HG03045 (cell line): ENCODE results near the gene PCSK4.
"Not testable (repeated sequence)": the region's sequence is repeated elsewhere in the genome, so short reads cannot be mapped to it uniquely, and the experiment has no call there.

ENCODE experiments used
- ATAC-seq: cut with Tn5 transposase; IDR thresholded peaks from one replicate; pipeline ENCODE4 v1.9.1; 2021; ENCODE audit warnings: mild to moderate bottlenecking, moderate library complexity; ENCODE audit not compliant: unreplicated experiment

PCSK4 gene

DNA sequence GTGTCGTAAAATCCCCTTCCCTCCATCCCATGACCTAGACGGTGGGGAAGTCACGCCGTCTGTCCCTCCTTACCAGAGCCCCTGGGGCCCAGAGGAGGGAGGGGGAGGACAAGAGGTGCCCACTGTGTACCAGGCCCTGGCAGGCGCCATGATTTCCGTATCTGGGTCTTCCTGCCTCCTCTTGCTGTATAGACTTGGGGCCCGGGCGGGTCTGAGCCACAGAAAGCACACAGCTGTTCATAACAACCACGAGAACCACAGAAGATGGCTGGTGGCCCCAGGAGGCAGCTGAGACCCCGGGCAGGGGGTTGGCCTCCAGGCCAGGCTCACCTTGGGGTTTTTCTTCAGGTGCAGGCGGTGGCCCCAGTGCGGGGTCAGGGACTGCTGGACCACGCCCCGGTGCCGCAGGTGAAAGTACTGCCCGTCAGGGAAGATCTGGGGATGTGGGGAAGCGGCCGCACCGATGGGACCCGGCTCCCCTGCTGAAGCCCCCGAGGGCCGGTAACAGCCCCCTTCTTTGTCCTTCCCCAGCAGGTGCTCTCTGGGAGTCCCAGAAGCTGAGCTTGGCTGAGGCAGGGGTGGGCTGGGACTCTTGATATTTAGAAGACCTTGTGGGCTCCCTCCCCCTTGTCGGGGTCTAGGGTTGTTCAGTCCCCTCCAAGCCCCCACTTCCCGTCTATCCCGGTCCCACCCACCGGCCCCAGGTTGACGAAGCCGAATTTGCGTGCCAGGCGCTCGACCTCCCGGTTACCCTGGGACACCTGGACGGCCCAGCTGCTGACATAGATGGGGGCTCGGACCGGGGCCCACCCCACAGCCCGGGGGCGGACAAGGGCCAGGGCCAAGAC lies 463 bp downstream of the PCSK4 start:
- ATAC-seq = no peak

DNA sequence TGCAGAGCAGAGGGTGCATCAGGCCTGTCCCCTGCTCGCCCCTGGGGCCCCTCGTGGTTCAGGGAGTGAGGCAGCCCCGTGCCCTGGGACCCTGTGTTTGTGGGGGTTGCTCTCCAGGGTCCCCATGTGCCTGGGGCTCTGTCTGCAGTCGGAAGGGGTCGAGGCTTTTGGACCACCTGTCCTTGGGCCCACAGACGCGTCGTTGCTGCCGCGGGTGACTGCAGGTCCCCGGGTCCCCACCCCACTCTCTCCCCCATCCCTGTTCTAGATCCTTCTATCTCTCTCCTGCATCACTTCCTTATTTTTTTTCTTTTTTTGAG lies 1.9 kb downstream of the PCSK4 start:
- ATAC-seq = no peak

DNA sequence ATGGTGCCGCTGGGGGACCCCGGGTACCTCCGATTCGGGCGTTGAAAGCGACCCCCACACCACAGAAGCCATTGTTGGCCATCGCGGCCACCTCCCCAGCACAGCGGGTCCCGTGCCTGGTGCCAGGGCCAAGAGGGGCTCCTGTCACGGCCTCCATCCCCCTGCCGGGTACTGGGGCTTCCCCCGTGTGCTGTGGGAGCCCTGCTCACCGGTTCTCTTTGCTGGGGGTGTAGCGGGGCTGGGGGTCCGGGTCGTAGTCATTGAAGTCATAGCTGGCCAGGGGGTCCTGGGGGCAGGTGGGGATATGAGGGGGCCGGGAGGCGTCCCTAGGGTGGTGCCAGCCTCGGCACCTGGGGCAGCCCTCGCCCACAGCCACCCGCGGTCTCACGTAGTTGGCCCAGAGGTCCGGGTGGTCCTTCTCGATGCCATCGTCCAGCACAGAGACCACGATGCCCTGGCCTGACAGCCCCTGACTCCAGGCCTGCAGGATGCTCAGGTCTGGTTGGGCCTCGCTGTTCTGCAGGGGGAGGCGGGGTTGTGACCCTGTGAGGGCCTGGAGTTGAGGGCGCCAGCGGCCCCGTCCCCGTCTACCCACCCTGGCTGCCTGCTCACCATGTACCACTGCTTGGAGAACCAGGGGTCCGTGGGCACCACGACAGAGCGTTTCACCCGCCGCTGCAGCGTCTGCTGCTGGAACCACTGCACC lies 2.4 kb downstream of the PCSK4 start:
- no peak for ATAC-seq

DNA sequence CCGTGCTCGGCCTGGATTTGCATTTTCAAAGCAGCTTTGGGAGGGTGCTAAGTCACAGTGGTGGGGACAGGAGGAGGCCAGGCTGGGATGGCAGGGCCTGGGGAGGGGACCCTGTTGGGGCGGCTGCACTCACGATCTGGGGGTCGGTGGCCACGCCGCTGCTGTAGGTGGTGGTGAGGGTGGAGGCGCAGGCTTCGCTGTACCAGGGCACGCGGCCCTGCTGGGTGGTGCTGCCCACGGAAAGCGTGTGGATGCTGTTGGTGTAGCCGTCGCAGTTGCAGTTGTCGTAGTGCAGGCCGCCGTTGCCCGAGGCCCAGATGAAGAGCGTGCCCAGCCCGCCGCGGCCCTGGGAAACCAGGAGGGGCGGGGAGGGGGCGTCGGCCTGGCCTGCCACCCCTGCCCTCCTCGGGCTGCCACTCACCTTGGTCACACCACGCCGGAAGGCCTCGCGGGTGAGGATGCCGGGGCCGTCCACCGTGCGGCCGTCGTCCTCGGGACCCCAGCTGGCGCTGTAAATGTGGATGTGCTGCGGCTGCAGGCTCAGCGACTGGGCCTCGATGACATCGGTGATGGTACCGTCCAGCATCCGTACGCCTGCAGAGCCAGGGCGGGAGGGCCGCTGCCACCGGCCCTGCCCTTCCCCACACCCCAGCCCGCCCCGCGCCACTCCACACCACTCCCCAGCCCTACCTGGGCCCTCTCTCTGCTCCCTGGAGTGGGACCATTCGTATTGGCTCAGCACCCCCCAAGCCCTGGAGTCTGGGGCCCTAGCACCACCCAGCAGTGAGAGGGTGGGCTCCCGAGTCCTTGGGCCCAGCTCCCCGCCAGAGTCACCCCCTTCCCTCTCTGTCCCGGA lies 3.2 kb downstream of the PCSK4 start:
- ATAC-seq = no peak

DNA sequence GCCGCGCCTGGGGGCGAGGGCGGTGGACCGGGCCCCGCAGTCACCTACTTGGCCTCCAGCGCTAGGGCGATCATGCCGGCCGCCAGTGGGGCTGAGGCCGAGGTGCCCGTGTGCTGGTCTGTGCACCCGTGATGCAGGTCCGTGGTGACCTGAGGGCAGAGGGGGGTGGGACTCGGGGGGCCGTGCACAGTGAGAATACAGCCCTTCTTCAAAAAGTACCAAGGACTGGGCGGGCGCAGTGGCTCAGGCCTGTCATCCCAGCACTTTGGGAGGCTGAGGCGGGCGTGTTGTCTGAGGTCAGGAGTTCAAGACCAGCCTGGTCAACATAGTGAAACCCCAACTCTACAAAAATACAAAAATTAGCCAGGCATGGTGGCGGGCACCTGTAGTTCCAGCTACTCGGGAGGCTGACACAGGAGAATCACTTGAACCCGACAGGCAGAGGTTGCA lies 6.1 kb downstream of the PCSK4 start:
- ATAC-seq = no peak

DNA sequence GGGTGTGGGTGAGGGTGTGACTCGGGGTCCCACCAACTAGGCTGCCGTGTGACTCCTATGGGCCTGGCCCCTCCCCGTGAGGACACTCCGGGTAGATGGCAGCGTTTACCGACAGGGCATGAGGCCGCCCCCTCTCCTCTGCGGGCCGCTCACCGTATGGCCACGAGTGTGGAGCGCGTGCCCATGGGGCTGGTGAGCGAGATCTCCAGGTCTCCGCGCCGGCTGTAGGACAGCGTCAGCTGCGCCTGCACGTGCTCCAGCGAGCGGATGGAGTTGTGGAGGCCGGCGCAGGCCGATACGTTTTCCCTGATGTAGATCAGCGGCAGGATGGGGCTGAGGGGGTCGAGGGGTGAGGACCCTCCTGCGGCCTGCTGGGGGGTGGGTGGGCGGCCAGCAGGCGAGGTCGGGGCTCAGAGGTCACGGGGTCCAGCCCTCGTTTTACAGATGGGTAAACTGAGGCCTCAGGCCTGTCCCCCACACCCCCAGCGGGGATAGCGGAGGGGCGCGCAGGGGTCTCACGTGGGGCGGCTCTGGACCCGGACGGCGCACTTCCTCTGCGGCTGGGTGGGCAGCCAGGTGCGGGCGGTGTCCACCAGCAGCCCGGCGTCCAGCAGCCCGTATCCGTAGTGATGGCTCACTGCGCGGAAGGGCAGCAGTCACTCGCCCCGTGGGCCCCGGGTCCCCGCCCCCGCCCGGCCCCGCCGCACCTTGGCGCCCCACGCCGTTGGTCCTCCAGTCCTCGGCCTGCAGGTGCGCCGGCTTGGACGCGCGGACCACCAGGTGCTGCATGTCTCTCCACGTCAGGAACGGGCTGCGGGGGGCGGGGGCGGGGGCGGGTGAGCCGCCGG lies 6.8 kb downstream of the PCSK4 start:
- ATAC-seq = no peak

DNA sequence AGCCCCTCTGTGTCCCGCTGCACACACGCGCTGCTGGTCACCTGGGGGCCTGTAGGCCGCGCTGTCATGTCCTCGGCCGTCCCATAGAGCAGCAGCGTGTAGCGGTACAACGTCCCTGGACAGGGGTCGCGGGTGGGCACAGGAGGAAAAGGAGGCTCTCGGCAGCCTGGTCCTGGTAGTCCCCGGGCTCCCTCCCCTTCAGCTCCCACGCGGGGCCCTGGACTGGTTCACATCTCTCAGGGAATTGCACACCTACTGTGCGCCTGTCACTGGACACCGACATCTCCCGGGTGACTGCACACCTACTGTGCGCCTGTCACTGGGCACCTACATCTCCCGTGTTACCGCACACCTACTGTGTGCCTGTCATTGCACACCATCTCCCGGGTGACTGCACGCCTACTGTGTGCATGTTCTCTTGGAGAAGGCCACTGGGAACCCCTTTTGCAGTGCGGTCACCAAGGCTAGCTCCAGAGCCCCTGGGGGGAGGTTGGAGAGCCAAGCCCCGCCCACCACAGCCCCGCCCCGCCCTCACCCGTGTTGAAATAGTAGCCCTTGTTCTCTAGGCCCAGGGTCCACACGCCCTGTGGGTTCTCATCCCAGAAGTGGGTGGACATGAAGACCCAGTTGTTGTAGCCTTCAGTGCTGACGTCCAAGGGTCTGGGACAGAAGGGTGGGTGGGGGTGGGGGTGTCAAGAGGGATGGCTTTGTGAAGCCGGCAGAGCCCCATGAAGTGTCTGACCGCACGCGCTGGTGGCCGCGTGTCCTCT lies 7.6 kb downstream of the PCSK4 start:
- no peak for ATAC-seq

DNA sequence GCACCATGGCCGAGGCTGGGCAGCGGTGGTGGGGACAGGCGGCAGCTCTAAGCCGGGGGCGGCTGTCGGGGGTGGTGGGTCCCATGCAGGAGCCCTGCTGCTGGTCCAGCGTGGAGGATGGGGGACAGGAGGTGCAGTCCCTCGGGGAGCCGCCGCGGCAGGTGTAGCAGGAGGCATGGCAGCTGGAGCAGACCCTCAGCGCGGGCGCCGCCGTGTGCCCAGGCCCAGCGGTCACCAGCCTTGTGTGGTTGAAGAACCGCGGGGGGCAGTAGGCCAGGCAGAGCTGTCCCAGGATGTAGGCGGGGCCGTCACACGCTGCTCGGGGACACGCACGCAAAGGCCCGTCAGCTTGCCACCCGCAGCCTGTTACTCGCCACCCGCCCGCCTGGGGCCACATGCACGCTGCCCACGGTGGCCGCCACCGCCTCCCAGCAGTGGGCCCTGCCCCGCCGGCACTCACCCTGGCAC lies 8.2 kb downstream of the PCSK4 start:
- ATAC-seq = no peak

DNA sequence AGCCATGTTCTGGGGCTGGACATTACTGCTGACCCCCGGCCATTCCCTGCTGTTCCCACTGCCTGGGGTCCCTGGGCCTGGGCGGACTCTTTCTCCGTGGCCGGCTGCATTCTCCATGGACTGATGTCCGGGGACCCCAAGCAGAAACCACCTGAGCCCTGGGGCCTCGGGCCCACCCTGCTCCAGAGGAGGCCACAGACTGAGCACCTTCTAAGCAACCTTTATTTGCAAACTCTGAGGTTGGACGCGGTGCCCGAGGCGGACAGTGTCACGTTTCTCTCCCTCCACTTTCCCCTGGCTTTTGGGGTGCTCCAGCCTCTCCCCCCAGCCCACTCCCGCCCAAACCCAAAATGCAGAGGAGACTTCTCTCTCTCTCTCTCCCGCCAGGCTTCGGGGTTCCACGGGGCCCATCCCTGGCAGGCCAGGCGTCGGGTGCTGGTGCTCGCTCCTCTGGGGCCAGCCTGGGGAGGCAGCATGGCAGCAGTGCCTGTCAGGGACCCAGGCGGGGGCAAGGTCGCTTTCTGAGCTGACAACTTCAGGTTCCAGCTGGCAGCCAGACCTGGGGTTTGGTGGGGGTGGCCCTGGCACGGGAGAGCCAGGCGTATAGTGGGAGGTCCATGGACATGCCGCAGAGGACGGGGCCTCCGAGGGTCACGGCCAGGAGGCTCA lies 8.8 kb downstream of the PCSK4 start:
- ATAC-seq = no peak

DNA sequence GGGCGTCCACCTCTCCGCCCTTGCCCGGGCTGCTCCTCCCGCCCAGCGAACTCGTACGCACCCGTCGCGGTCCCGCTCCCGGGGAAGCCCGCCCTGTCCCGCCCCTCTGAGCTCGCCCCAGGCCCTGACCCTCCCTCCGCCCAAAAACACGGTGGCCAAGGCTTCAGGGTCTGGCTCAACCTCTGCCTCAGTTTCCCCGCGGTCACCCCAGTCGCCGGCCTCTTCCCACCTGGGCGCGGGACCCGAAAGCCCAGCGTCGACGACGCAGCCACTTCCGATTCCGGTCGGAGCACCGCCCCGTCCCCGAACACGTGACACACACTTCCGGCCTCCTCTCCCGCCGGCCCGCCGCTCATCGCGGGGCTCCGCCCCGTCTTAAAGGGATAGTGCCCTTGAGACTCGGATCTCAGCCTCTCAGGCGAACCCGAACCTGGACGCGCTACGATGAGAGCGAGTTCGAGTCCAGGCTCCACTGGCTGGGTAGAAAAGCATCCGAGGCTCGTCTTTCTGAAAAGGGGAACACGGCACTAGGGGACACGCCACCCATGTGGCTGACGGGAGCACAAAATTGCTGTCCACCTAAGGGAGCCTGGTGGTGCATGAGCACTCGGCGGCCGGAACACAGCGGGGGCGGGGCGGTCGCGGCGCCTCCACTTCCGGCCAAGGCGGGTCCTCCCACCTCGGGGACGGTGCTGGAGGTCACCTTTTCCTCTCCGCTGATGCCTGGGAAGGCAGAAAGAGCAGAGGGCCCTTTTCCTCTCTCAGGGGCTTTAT lies 11.0 kb downstream of the PCSK4 start, which contains the start of gene C19orf25:
C19orf25 (minus strand) TSS at position 282 of the 774 bp plus-strand sequence. CDS start 312 bp downstream, outside the sequence.
- peak; percentile 74 for ATAC-seq

DNA sequence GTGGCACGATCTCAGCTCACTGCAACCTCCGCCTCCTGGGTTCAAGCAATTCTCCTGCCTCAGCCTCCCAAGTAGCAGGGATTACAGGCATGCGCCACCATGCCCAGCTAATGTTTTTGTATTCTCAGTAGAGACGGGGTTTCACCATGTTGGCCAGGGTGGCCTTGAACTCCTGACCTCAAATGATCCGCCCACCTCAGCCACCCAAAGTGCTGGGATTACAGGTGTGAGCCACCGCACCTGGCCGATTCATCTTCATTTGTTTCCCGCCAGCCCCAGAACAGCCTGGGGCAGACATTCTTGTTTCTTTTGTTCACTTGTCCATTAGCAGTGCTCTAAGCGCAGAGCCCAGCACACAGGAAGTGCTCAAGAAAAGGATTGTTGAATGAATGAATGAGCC lies 13.1 kb downstream of the PCSK4 start:
- ATAC-seq = not testable (repeated sequence)

DNA sequence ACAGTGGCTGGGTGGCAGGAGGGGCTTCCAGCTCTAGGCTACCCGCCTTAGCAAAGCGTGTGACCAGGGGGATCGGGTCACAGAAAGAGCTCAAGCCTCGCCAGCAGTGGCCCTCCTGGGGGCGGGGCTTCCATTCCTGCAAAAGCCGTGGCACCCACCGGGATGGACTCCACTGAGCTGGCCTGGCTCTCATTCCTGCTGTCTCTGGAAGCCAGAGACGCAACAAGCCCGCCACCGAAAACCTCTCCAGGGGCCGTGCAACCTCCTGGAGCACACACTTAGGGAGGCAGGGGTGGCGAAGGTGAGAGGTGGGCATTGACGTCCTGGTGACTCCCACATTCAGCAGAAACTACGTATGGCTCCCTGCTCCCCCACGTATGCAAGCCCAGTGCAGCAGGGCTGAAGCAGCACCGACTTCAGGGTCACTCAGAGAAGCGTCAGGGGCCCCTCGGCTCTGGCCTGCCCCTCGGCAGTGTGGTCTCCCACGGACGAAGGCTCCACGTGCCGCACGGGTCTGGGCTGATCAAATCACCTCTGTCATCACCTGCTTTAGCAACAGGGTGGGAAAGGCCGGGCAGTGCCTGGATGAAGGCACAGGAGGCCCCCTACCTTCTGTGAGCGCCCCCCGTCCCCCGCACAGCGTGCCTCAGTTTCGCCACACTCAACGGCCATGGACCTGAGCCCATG lies 14.3 kb downstream of the PCSK4 start:
- no peak for ATAC-seq

DNA sequence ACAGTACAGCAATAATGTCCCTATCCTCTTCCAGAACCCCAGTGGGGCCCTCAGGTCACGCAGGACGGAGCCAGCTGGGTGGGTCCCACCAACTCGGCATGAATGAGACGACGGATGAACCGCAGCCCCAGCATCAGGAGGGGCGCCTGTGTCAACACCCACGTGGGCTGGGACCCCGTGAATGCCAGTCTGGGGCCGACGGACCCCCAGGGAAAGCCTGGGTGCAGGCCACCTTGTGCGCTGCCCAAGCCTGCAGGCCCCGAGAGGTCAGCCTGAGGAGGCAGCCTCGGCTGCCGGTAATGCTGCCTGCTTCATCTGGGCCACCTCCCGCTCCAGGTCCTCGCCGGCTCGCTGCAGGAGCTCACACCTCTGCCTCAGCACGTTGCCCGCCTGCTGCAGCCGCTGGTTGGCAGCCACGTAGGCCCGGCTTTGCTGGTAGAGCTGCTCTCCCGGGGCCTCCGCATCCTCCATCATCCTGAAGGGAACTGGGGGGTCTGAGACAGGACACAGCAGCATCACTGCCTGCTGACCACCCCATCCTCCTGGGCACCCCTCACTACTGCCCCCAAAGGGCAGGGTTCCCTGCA lies 15.3 kb downstream of the PCSK4 start:
- ATAC-seq = no peak

DNA sequence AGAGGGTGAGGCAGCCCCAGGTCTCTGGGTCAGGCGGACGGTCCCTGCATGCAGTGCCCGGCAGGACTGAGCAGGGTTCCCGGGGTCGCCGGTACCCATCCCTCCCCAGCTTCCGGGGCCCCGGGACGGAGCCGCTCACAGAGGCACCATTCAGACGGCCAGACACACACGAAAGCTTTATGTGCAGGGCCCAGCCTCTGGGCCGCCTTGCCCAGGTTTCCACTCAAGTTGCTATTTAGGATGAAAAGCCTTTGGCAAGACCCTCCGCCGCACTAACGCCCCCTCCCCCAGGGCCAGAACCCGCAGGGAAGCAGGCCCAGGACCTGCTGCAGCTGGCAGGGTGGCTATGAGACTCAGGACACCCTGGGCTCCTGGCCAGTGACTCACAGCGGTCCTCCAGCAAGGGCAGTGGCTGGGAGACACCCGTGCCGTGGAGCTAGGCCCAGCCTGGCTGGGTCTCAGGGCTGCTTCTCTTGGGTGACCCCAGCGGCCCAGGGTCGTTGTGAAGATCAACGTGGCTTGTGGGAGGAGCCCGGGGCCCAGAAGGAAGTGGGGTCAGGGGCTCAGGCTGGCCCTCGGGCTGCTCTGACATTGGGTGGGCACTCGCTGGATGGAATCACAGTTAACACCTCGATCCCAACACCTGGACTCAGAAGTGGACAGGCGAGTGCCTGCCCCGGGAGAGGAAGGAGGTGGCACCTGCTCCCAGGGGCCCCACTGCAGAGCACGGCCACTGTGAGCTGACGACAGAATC lies 16.0 kb downstream of the PCSK4 start:
- no peak for ATAC-seq

DNA sequence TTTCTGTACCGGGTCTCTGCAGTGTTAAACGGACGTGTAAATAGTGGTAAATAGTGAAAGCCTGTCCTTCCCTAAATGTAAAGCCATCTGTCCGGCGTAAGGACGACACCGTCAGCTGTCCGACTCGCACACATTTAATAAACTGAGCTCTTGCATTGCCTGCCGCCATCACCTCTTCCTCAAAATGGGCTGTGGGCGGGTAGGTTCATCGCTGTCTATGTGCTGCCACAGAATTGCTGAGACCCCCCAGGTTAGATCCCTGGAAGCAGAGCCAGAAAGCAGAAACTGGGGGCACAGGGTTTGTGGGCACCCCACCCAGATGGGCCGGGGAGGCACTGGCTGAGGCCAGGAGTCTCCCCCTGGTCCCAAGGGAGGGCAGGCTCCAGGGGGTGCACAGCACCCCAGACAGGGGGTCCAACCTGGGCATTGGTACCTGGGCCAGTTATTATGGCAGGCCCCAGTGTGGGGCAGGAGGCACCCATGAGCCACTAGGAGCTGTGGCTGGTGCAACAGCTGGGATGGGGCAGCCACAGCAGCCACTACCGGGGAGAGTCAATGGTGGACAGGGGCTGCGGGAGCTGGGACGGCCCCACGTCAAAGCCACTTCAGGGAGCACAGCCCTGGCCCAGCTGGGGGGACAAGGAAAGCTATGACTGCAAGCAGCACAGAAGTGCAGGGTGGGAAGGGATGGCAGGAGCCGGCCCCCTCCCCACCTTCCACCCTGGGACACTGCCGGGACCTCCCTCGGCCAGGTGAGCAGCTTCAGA lies 16.9 kb downstream of the PCSK4 start:
- no peak for ATAC-seq
